Activated T-cell treated with anti-CD3 and anti-CD28 coated beads for 1 hour (primary cell): ENCODE measurements around the gene MYLK2.

Experiments
- DNase-seq: peaks from one replicate; pipeline ENCODE4 v3.0.0-alpha.2; 2020; ENCODE audit warnings: low read depth

MYLK2 gene

GRCh38 chr20:31856516-31856915 is 37.4 kb downstream of the MYLK2 start:
- no peak for DNase-seq

GRCh38 chr20:31857861-31858759 is 39.0 kb downstream of the MYLK2 start:
- no peak for DNase-seq

- DNase-seq, result no peak
Observed at GRCh38 chr20:31858760-31859083, 39.6 kb downstream of the MYLK2 start.

- no peak for DNase-seq
Observed at GRCh38 chr20:31859266-31859997, 40.3 kb downstream of the MYLK2 start.

- no peak for DNase-seq
Observed at GRCh38 chr20:31859998-31860380, 40.8 kb downstream of the MYLK2 start.

- no peak for DNase-seq
Observed at GRCh38 chr20:31860390-31861134, 41.4 kb downstream of the MYLK2 start.

GRCh38 chr20:31861135-31861384 is 41.9 kb downstream of the MYLK2 start:
- DNase-seq, result no peak

- DNase-seq, result peak; percentile 46
Observed at GRCh38 chr20:31861385-31862156, 42.4 kb downstream of the MYLK2 start.

- DNase-seq, result no peak
Observed at GRCh38 chr20:31862157-31862470, 43.0 kb downstream of the MYLK2 start.

GRCh38 chr20:31862506-31862905 is 43.4 kb downstream of the MYLK2 start:
- DNase-seq, result no peak

GRCh38 chr20:31863296-31864085 is 44.3 kb downstream of the MYLK2 start:
- DNase-seq, result no peak

GRCh38 chr20:31864521-31865400 is 45.6 kb downstream of the MYLK2 start:
- DNase-seq, result no peak

GRCh38 chr20:31866221-31866620 is 47.1 kb downstream of the MYLK2 start:
- no peak for DNase-seq

- DNase-seq, result no peak
Observed at GRCh38 chr20:31868853-31869672, 49.9 kb downstream of the MYLK2 start.

GRCh38 chr20:31869673-31869941 is 50.5 kb downstream of the MYLK2 start:
- DNase-seq, result no peak

GRCh38 chr20:31869942-31870725 is 51.0 kb downstream of the MYLK2 start, which contains the start of the genes DUSP15 and TTLL9:
Gene DUSP15 (minus strand): TSS chr20:31870527. CDS start chr20:31870337, 190 bp downstream.
Gene TTLL9 (plus strand): TSS chr20:31870634. CDS start chr20:31871127, 493 bp downstream.
- no peak for DNase-seq

- no peak for DNase-seq
Observed at GRCh38 chr20:31870726-31871617, 51.8 kb downstream of the MYLK2 start.

GRCh38 chr20:31871618-31871954 is 52.4 kb downstream of the MYLK2 start:
- DNase-seq, result no peak
